IMR-90 (cell line): ENCODE data around the gene NPLOC4. TPM values are rescaled to one million over a fixed set of nuclear protein-coding genes. Genes with fewer than 3 reads are reported as not detected.

ENCODE experiments used
- ATAC-seq: fragments of 200-7000 bp; cut with Tn5 transposase; 2 replicates; pipeline ENCODE4 v1.9.1; 2020; ENCODE audit warnings: low read depth, mild to moderate bottlenecking, moderate library complexity
- BruUV-seq: library from RNA; stranded (reverse); fragments of 400-500 nt; replicated peaks from 2 replicates; lab custom pipeline; 2021; lab: Mats Ljungman, UMichigan
- CTCF ChIA-PET: fragments of 300-600 bp; formaldehyde crosslinking; extraction: SDS; loops from one replicate; lab custom pipeline; 2021; ENCODE audit warnings: antibody characterized with exemption; lab: Yijun Ruan, JAX
- POLR2A ChIA-PET: fragments of 300-600 bp; sonication (Branson Sonifier 250); formaldehyde crosslinking; loops from one replicate; lab custom pipeline; 2022; ENCODE audit warnings: antibody characterized with exemption; ENCODE audit not compliant: unreplicated experiment; lab: Charles Lee
- DNase-seq: peaks from one replicate; pipeline ENCODE4 v3.0.0; 2013
- H2AFZ ChIP-seq: replicated peaks from 2 replicates; pipeline ENCODE3; 2013; ENCODE audit warnings: low read length, mild to moderate bottlenecking; ENCODE audit not compliant: poor library complexity
- H2AK5ac ChIP-seq: 2 replicates; pipeline ENCODE4 v1.6.1; 2013; ENCODE audit warnings: low read depth, low read length, inconsistent platforms
- H2AK9ac ChIP-seq: replicated peaks from 2 replicates; pipeline ENCODE3; 2013; ENCODE audit warnings: mild to moderate bottlenecking, low read depth, low read length, moderate library complexity; ENCODE audit not compliant: poor library complexity
- H2BK120ac ChIP-seq: 2 replicates; pipeline ENCODE4 v1.6.1; 2013; ENCODE audit warnings: low read depth, low read length, inconsistent platforms
- H2BK15ac ChIP-seq: 3 replicates; pipeline ENCODE4 v1.6.1; 2013; ENCODE audit warnings: low read depth, low read length, inconsistent platforms
- H2BK20ac ChIP-seq: 2 replicates; pipeline ENCODE4 v1.6.1; 2013; ENCODE audit warnings: low read depth, mild to moderate bottlenecking, inconsistent platforms, low read length, moderate library complexity
- H2BK5ac ChIP-seq: 2 replicates; pipeline ENCODE4 v1.6.1; 2013; ENCODE audit warnings: mild to moderate bottlenecking, low read depth, low read length, inconsistent platforms; ENCODE audit not compliant: poor library complexity, severe bottlenecking
- H3K14ac ChIP-seq: replicated peaks from 2 replicates; pipeline ENCODE4 v1.6.1; 2013; ENCODE audit warnings: low read depth, low read length, inconsistent platforms
- H3K18ac ChIP-seq: 2 replicates; pipeline ENCODE4 v1.6.1; 2013; ENCODE audit warnings: low read depth, low read length, control low read depth
- H3K23ac ChIP-seq: 2 replicates; pipeline ENCODE4 v1.6.1; 2013; ENCODE audit warnings: low read depth, low read length, inconsistent platforms
- H3K27ac ChIP-seq: 2 replicates; pipeline ENCODE4 v1.5.1; 2013; ENCODE audit warnings: mild to moderate bottlenecking, control low read depth, low read length; ENCODE audit not compliant: insufficient read depth
- H3K27me3 ChIP-seq: 2 replicates; pipeline ENCODE4 v1.6.1; 2013; ENCODE audit warnings: low read length; ENCODE audit not compliant: control insufficient read depth, insufficient read depth
- H3K36me3 ChIP-seq: 2 replicates; pipeline ENCODE4 v1.6.1; 2013; ENCODE audit warnings: low read length, mixed read lengths; ENCODE audit not compliant: control insufficient read depth, insufficient read depth
- H3K4ac ChIP-seq: 2 replicates; pipeline ENCODE4 v1.6.1; 2013; ENCODE audit warnings: low read depth, low read length, inconsistent platforms
- H3K4me1 ChIP-seq: 2 replicates; pipeline ENCODE4 v1.6.1; 2013; ENCODE audit warnings: low read length, mixed read lengths; ENCODE audit not compliant: control insufficient read depth, insufficient read depth
- H3K4me2 ChIP-seq: 2 replicates; pipeline ENCODE4 v1.6.1; 2013; ENCODE audit warnings: low read depth, mild to moderate bottlenecking, control low read depth, low read length, moderate library complexity
- H3K4me3 ChIP-seq: 2 replicates; pipeline ENCODE4 v1.5.1; 2013; ENCODE audit warnings: low read depth, mild to moderate bottlenecking, control low read depth, low read length, moderate library complexity; ENCODE audit not compliant: insufficient read depth
- H3K56ac ChIP-seq: 2 replicates; pipeline ENCODE4 v1.6.1; 2013; ENCODE audit warnings: low read length, inconsistent platforms; ENCODE audit not compliant: insufficient read depth; ENCODE audit errors: extremely low read depth
- H3K79me1 ChIP-seq, 2 experiments: 2 replicates each; pipeline ENCODE4 v1.6.1; 2013; ENCODE audit warnings: low read length in 2 of 2, inconsistent platforms in 1 of 2, low read depth in 1 of 2
- H3K9ac ChIP-seq: 2 replicates; pipeline ENCODE4 v1.6.1; 2013; ENCODE audit warnings: low read depth, low read length, control low read depth
- H3K9me1 ChIP-seq: 2 replicates; pipeline ENCODE4 v1.6.1; 2013; ENCODE audit warnings: low read length, inconsistent platforms; ENCODE audit not compliant: insufficient read depth
- H3K9me3 ChIP-seq: 2 replicates; pipeline ENCODE4 v1.6.1; 2013; ENCODE audit warnings: low read length; ENCODE audit not compliant: control insufficient read depth, insufficient read depth
- H4K20me1 ChIP-seq: 2 replicates; pipeline ENCODE4 v1.6.1; 2013; ENCODE audit warnings: low read length, inconsistent platforms; ENCODE audit not compliant: insufficient read depth
- H4K5ac ChIP-seq: 2 replicates; pipeline ENCODE4 v1.6.1; 2013; ENCODE audit warnings: mild to moderate bottlenecking, low read depth, low read length, control low read depth
- H4K8ac ChIP-seq, 2 experiments: 2 replicates each; pipeline ENCODE4 v1.6.1; 2013; ENCODE audit warnings: low read depth in 2 of 2, low read length in 2 of 2, control low read depth in 1 of 2, inconsistent platforms in 1 of 2
- H4K91ac ChIP-seq: 2 replicates; pipeline ENCODE4 v1.6.1; 2013; ENCODE audit warnings: low read depth, low read length, inconsistent platforms; ENCODE audit not compliant: insufficient read depth
- MAZ ChIP-seq: IDR thresholded peaks from 2 replicates; pipeline ENCODE4 v1.6.1; 2012; ENCODE audit warnings: low read depth, mild to moderate bottlenecking, low read length, improper control_type of control experiment, moderate library complexity, borderline replicate concordance
- MXI1 ChIP-seq: IDR thresholded peaks from 2 replicates; pipeline ENCODE4 v1.6.1; 2012; ENCODE audit warnings: low read depth, mild to moderate bottlenecking, low read length, moderate library complexity, borderline replicate concordance
- RAD21 ChIP-seq: IDR thresholded peaks from 2 replicates; pipeline ENCODE4 v1.6.1; 2012; ENCODE audit warnings: low read length, improper control_type of control experiment
- RFX5 ChIP-seq: IDR thresholded peaks from 2 replicates; pipeline ENCODE4 v1.8.0; 2012; ENCODE audit warnings: low read depth, mild to moderate bottlenecking, low read length, moderate library complexity
- WGBS, 2 experiments: methylation state at CpG; one replicate each; pipeline versions ENCODE4 v1.1.5 to v1.1.7; 2013; ENCODE audit warnings: missing lambda C conversion rate in 2 of 2; ENCODE audit not compliant: insufficient read length in 1 of 2; ENCODE audit errors: extremely low coverage in 2 of 2; 5-methylcytosine and 5-hydroxymethylcytosine counted together
- dilution Hi-C: fragments of 300-500 bp; cut with HindIII; formaldehyde crosslinking; loops from one replicate; pipeline ENCODE4 v1.14.3; 2018; ENCODE audit warnings: low sequenced_read_pairs; ENCODE audit not compliant: unreplicated experiment
- in situ Hi-C: fragments of 300-500 bp; cut with MboI; formaldehyde crosslinking; loops from 3 replicates; pipeline ENCODE4 v1.14.3; 2019; ENCODE audit warnings: low sequenced_read_pairs, inconsistent platforms, mixed read lengths
- intact Hi-C: fragments of 100-400 bp; cut with micrococcal nuclease; formaldehyde crosslinking; loops from 2 replicates; pipeline ENCODE4 v1.10.0; 2022
- polyA plus RNA-seq, 3 experiments: library from polyadenylated mRNA; depleted of rRNA; stranded (reverse); fragments of >200 nt; gene quantifications; 2 replicates each; pipeline ENCODE4 v1.2.3, GENCODE V29; 2012; ENCODE audit warnings: low replicate concordance in 1 of 3
- total RNA-seq: library from RNA; depleted of rRNA; stranded (reverse); fragments of >200 nt; gene quantifications from 2 replicates; pipeline ENCODE4 v1.2.3, GENCODE V29; 2012
- TF ChIP-seq, protein P1 (sequence below): fragments of 150-350 bp; IDR thresholded peaks from 2 replicates; pipeline ENCODE4 v1.6.1; 2017; ENCODE audit warnings: mild to moderate bottlenecking, antibody characterized with exemption, low read length, low read depth

Gene NPLOC4
- total and polyA plus RNA-seq, 2 of the 4 experiments (the other 2 are of a cell fraction), result 70.4 to 78.3 TPM

DNA sequence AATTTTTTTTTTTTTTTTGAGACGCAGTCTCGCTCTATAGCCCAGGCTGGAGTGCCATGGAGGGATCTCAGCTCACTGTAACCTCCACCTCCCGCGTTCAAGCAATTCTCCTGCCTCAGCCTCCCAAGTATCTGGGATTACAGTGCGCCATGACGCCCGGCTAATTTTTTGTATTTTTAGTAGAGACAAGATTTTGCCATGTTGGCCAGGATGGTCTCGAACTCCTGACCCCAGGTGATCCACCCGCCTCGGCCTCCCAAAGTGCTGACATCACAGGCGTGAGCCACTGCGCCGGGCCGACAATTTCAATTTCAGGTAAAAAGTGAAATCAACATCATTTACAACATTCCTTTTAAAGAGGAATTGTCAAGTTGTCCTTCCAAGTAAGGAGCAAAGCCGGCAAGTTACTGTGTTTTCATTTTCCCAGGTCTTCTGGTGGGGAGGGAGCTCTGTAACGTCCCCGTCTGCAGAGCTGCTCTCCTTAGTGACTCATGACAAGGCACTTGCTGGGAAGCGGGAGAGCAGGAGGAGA lies 873 bp downstream of the NPLOC4 start:
- H3K4ac ChIP-seq, result peak overlapping the region; percentile 74
- peak overlapping the region; percentile 75 for H3K9ac ChIP-seq
- 22% methylated on average over 11 of the region's 18 CpGs; no CpG with 5 or more reads in 1 of the 2 experiments for WGBS, 2 experiments
- no peak overlapping the region for H3K18ac ChIP-seq
- ATAC-seq, result peak; percentile 58
- TF ChIP-seq RFX5 (peak; percentile 93), MAZ (no peak), MXI1 (0 out of 2 replicates have a peak, but pooled peaks have one; percentile 20), RAD21 (peak; percentile 16; the same call in 1 of the 2 replicates)
- TF ChIP-seq, protein P1, sequence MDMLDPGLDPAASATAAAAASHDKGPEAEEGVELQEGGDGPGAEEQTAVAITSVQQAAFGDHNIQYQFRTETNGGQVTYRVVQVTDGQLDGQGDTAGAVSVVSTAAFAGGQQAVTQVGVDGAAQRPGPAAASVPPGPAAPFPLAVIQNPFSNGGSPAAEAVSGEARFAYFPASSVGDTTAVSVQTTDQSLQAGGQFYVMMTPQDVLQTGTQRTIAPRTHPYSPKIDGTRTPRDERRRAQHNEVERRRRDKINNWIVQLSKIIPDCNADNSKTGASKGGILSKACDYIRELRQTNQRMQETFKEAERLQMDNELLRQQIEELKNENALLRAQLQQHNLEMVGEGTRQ, result no peak
- no peaks in the 10 kb centered on the region for H3K27me3 ChIP-seq
- ChIA-PET POLR2A (interaction anchor here (0.6 kb wide), 1 partner anchor 15 kb away, joined by 3 read pairs; no protein-coding TSS in a partner anchor), CTCF (no interaction called here)
- BruUV-seq, result no TSS peak
- H2BK5ac ChIP-seq, result peak overlapping the region; percentile 45
- dilution Hi-C loops (no loop called here), intact Hi-C loops (no loop called here), in situ Hi-C loops (no loop called here)
- H3K36me3 ChIP-seq, result 0 out of 2 replicates have a peak, but pooled peaks cover 2% of the 10 kb centered on the region
- H2AFZ ChIP-seq, result peak overlapping the region; percentile 82
- H4K20me1 ChIP-seq, result peaks cover 49% of the 10 kb centered on the region
- H2BK20ac ChIP-seq, result 0 out of 2 replicates have a peak overlapping the region, but pooled peaks have one; percentile 32
- peaks cover 0 to 28% of the 10 kb centered on the region in 2 experiments; a peak in 3 of 4 replicates for H3K79me1 ChIP-seq
- peak overlapping the region; percentile 97 for H3K23ac ChIP-seq
- H2BK15ac ChIP-seq, result no peak overlapping the region
- H3K14ac ChIP-seq, result peak overlapping the region; percentile 91
- no peaks in the 10 kb centered on the region for H3K9me3 ChIP-seq
- peak; percentile 60 for DNase-seq
- H4K5ac ChIP-seq, result no peak overlapping the region
- H3K56ac ChIP-seq, result peak overlapping the region; percentile 62; the same call in 1 of the 2 replicates
- H3K4me1 ChIP-seq, result peaks cover 6% of the 10 kb centered on the region
- peak overlapping the region in 1 of 2 experiments; percentile 63; a peak in 1 of 4 replicates for H4K8ac ChIP-seq
- H4K91ac ChIP-seq, result peak overlapping the region; percentile 18; the same call in 1 of the 2 replicates
- peaks cover 10% of the 10 kb centered on the region for H3K9me1 ChIP-seq
- peak overlapping the region; percentile 95 for H2AK9ac ChIP-seq
- H3K4me3 ChIP-seq, result peak overlapping the region; percentile 57
- H3K4me2 ChIP-seq, result peak overlapping the region; percentile 88
- H2AK5ac ChIP-seq, result peak overlapping the region; percentile 62
- peak overlapping the region; percentile 65 for H3K27ac ChIP-seq
- H2BK120ac ChIP-seq, result no peak overlapping the region
